ENCODE results near the gene ARHGAP24. TPM values are rescaled to one million over a fixed set of nuclear protein-coding genes. Genes with fewer than 3 reads are reported as not detected.

The ARHGAP24 gene
- total RNA-seq, 1 experiment from 2014 or later: 2.1 TPM

DNA sequence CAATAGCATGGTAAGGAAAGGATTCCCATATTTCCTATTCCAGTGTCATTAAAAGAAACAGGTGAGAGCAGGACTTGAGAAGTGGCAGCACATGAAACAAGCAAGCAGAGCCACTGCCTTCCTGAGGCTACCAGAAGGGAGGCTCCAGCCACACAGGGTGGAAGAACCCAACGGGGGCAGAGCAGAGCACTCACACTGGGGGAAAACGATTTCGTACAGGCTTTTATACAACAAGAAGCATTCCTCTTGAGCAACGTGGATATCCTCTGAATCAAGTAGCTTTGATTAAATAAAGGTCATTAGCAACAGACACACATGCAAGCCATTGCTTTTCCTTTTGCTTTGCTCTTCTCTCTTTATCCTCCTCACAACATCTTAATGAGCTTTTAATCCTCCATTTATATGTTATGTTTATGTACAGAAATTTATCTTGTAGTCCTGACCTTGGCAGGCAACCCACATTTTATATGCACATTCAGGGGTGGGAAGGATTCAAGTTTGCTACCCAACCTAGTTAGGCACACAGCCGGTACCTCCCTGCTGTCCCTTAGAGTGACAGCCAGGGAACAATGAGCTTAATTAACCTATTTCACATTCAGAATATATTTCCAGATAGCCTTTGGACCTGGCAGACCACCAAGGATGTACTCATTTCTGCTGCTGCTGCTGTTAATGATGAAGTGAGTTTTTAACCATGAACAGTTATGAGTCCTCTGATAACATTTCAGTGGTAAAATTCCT, 202.1 kb downstream of the ARHGAP24 start:
- Mint-ChIP-seq H3K36me3 (no peaks in the 10 kb centered on the region), H3K9me3 (0 out of 2 replicates have a peak, but pooled peaks cover 3% of the 10 kb centered on the region), H3K4me1 (peaks cover 70% of the 10 kb centered on the region), H3K27me3 (ENCODE audit: low read depth) (no peaks in the 10 kb centered on the region), H3K27ac (peak overlapping the region; percentile 82; the same call in 1 of the 2 replicates), H3K4me3 (no peak overlapping the region)
- DNase-seq (ENCODE audit: low spot score) (no peak), ATAC-seq (peak; percentile 27; the same call in 1 of the 2 replicates)
- POLR2A ChIA-PET: no interaction called here
- TF ChIP-seq, protein P1, sequence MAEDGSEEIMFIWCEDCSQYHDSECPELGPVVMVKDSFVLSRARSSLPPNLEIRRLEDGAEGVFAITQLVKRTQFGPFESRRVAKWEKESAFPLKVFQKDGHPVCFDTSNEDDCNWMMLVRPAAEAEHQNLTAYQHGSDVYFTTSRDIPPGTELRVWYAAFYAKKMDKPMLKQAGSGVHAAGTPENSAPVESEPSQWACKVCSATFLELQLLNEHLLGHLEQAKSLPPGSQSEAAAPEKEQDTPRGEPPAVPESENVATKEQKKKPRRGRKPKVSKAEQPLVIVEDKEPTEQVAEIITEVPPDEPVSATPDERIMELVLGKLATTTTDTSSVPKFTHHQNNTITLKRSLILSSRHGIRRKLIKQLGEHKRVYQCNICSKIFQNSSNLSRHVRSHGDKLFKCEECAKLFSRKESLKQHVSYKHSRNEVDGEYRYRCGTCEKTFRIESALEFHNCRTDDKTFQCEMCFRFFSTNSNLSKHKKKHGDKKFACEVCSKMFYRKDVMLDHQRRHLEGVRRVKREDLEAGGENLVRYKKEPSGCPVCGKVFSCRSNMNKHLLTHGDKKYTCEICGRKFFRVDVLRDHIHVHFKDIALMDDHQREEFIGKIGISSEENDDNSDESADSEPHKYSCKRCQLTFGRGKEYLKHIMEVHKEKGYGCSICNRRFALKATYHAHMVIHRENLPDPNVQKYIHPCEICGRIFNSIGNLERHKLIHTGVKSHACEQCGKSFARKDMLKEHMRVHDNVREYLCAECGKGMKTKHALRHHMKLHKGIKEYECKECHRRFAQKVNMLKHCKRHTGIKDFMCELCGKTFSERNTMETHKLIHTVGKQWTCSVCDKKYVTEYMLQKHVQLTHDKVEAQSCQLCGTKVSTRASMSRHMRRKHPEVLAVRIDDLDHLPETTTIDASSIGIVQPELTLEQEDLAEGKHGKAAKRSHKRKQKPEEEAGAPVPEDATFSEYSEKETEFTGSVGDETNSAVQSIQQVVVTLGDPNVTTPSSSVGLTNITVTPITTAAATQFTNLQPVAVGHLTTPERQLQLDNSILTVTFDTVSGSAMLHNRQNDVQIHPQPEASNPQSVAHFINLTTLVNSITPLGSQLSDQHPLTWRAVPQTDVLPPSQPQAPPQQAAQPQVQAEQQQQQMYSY (CRISPR knock-in tag; IDR thresholded peaks at IDR 0.05): no peak
- TF ChIP-seq, protein P2, sequence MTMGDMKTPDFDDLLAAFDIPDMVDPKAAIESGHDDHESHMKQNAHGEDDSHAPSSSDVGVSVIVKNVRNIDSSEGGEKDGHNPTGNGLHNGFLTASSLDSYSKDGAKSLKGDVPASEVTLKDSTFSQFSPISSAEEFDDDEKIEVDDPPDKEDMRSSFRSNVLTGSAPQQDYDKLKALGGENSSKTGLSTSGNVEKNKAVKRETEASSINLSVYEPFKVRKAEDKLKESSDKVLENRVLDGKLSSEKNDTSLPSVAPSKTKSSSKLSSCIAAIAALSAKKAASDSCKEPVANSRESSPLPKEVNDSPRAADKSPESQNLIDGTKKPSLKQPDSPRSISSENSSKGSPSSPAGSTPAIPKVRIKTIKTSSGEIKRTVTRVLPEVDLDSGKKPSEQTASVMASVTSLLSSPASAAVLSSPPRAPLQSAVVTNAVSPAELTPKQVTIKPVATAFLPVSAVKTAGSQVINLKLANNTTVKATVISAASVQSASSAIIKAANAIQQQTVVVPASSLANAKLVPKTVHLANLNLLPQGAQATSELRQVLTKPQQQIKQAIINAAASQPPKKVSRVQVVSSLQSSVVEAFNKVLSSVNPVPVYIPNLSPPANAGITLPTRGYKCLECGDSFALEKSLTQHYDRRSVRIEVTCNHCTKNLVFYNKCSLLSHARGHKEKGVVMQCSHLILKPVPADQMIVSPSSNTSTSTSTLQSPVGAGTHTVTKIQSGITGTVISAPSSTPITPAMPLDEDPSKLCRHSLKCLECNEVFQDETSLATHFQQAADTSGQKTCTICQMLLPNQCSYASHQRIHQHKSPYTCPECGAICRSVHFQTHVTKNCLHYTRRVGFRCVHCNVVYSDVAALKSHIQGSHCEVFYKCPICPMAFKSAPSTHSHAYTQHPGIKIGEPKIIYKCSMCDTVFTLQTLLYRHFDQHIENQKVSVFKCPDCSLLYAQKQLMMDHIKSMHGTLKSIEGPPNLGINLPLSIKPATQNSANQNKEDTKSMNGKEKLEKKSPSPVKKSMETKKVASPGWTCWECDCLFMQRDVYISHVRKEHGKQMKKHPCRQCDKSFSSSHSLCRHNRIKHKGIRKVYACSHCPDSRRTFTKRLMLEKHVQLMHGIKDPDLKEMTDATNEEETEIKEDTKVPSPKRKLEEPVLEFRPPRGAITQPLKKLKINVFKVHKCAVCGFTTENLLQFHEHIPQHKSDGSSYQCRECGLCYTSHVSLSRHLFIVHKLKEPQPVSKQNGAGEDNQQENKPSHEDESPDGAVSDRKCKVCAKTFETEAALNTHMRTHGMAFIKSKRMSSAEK (CRISPR knock-in tag; IDR thresholded peaks at IDR 0.05; ENCODE audit: borderline replicate concordance): no peak
- TF ChIP-seq, protein P3, sequence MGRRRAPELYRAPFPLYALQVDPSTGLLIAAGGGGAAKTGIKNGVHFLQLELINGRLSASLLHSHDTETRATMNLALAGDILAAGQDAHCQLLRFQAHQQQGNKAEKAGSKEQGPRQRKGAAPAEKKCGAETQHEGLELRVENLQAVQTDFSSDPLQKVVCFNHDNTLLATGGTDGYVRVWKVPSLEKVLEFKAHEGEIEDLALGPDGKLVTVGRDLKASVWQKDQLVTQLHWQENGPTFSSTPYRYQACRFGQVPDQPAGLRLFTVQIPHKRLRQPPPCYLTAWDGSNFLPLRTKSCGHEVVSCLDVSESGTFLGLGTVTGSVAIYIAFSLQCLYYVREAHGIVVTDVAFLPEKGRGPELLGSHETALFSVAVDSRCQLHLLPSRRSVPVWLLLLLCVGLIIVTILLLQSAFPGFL (CRISPR knock-in tag; IDR thresholded peaks at IDR 0.05; ENCODE audit: borderline replicate concordance): no peak
- TF ChIP-seq, protein P4, sequence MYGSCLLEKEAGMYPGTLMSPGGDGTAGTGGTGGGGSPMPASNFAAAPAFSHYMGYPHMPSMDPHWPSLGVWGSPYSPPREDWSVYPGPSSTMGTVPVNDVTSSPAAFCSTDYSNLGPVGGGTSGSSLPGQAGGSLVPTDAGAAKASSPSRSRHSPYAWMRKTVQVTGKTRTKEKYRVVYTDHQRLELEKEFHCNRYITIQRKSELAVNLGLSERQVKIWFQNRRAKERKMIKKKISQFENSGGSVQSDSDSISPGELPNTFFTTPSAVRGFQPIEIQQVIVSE (CRISPR knock-in tag; IDR thresholded peaks at IDR 0.05; ENCODE audit: borderline replicate concordance): no peak
- TF ChIP-seq, protein P5, sequence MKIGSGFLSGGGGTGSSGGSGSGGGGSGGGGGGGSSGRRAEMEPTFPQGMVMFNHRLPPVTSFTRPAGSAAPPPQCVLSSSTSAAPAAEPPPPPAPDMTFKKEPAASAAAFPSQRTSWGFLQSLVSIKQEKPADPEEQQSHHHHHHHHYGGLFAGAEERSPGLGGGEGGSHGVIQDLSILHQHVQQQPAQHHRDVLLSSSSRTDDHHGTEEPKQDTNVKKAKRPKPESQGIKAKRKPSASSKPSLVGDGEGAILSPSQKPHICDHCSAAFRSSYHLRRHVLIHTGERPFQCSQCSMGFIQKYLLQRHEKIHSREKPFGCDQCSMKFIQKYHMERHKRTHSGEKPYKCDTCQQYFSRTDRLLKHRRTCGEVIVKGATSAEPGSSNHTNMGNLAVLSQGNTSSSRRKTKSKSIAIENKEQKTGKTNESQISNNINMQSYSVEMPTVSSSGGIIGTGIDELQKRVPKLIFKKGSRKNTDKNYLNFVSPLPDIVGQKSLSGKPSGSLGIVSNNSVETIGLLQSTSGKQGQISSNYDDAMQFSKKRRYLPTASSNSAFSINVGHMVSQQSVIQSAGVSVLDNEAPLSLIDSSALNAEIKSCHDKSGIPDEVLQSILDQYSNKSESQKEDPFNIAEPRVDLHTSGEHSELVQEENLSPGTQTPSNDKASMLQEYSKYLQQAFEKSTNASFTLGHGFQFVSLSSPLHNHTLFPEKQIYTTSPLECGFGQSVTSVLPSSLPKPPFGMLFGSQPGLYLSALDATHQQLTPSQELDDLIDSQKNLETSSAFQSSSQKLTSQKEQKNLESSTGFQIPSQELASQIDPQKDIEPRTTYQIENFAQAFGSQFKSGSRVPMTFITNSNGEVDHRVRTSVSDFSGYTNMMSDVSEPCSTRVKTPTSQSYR (CRISPR knock-in tag; IDR thresholded peaks at IDR 0.05): no peak
- TF ChIP-seq, protein P6, sequence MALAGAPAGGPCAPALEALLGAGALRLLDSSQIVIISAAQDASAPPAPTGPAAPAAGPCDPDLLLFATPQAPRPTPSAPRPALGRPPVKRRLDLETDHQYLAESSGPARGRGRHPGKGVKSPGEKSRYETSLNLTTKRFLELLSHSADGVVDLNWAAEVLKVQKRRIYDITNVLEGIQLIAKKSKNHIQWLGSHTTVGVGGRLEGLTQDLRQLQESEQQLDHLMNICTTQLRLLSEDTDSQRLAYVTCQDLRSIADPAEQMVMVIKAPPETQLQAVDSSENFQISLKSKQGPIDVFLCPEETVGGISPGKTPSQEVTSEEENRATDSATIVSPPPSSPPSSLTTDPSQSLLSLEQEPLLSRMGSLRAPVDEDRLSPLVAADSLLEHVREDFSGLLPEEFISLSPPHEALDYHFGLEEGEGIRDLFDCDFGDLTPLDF (CRISPR knock-in tag; IDR thresholded peaks at IDR 0.05): no peak
- TF ChIP-seq ZNF396 (CRISPR knock-in tag; IDR thresholded peaks at IDR 0.05; ENCODE audit: borderline replicate concordance) (no peak), NFATC4 (CRISPR knock-in tag; IDR thresholded peaks at IDR 0.05) (no peak), FOXJ3 (CRISPR knock-in tag; IDR thresholded peaks at IDR 0.05; ENCODE audit: borderline replicate concordance) (no peak), NR1H2 (CRISPR knock-in tag; IDR thresholded peaks at IDR 0.05) (no peak), ELF4 (CRISPR knock-in tag; IDR thresholded peaks at IDR 0.05; ENCODE audit: low read depth) (no peak), JAZF1 (CRISPR knock-in tag; IDR thresholded peaks at IDR 0.05) (no peak), EMX1 (CRISPR knock-in tag; IDR thresholded peaks at IDR 0.05) (no peak), MYBL2 (CRISPR knock-in tag; IDR thresholded peaks at IDR 0.05) (no peak)
- TF ChIP-seq, protein P7, sequence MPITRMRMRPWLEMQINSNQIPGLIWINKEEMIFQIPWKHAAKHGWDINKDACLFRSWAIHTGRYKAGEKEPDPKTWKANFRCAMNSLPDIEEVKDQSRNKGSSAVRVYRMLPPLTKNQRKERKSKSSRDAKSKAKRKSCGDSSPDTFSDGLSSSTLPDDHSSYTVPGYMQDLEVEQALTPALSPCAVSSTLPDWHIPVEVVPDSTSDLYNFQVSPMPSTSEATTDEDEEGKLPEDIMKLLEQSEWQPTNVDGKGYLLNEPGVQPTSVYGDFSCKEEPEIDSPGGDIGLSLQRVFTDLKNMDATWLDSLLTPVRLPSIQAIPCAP (CRISPR knock-in tag; IDR thresholded peaks at IDR 0.05): no peak
- TF ChIP-seq, protein P8, sequence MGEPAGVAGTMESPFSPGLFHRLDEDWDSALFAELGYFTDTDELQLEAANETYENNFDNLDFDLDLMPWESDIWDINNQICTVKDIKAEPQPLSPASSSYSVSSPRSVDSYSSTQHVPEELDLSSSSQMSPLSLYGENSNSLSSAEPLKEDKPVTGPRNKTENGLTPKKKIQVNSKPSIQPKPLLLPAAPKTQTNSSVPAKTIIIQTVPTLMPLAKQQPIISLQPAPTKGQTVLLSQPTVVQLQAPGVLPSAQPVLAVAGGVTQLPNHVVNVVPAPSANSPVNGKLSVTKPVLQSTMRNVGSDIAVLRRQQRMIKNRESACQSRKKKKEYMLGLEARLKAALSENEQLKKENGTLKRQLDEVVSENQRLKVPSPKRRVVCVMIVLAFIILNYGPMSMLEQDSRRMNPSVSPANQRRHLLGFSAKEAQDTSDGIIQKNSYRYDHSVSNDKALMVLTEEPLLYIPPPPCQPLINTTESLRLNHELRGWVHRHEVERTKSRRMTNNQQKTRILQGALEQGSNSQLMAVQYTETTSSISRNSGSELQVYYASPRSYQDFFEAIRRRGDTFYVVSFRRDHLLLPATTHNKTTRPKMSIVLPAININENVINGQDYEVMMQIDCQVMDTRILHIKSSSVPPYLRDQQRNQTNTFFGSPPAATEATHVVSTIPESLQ (CRISPR knock-in tag; IDR thresholded peaks at IDR 0.05): no peak
- CTCF ChIA-PET: interaction anchor here (1.3 kb wide), 1 partner anchor 259 kb away, joined by 3 read pairs; no protein-coding TSS in a partner anchor
